ENCODE results near the gene TIE1.

DNA sequence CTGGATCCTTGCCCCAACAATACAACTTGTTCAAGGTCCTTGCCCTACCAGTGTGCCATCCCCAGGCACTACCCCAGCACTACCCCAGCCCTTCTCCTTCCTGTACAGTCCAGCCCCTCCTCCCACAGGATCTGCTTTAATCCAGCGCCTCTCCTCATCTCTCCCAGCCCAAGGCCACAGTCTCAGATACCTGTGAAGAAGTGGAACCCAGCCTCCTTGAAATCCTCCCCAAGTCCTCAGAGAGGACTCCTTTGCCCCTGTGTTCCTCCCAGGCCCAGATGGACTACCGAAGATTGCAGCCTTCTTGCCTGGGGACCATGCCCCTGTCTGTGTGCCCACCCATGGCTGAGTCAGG is 51.5 kb downstream of the TIE1 start:
- TF ChIP-seq, protein P1, sequence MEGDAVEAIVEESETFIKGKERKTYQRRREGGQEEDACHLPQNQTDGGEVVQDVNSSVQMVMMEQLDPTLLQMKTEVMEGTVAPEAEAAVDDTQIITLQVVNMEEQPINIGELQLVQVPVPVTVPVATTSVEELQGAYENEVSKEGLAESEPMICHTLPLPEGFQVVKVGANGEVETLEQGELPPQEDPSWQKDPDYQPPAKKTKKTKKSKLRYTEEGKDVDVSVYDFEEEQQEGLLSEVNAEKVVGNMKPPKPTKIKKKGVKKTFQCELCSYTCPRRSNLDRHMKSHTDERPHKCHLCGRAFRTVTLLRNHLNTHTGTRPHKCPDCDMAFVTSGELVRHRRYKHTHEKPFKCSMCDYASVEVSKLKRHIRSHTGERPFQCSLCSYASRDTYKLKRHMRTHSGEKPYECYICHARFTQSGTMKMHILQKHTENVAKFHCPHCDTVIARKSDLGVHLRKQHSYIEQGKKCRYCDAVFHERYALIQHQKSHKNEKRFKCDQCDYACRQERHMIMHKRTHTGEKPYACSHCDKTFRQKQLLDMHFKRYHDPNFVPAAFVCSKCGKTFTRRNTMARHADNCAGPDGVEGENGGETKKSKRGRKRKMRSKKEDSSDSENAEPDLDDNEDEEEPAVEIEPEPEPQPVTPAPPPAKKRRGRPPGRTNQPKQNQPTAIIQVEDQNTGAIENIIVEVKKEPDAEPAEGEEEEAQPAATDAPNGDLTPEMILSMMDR (IDR thresholded peaks at IDR 0.05), result no peak
- no peak for TF ChIP-seq POLR2A (IDR thresholded peaks at IDR 0.05)

All from right lobe of liver (tissue), 4 donors.